HG02852 (cell line): Measurements from ENCODE around the gene TWF1.
"Not testable (repeated sequence)": the region's sequence is repeated elsewhere in the genome, so short reads cannot be mapped to it uniquely, and the experiment has no call there.

ENCODE experiments used
- ATAC-seq: cut with Tn5 transposase; IDR thresholded peaks from one replicate; pipeline ENCODE4 v1.9.1; 2021; ENCODE audit warnings: mild to moderate bottlenecking, moderate library complexity; ENCODE audit not compliant: unreplicated experiment

Gene TWF1

GRCh38 chr12:43805860-43806736 lies at the start of gene TWF1:
Gene TWF1, minus strand, starts transcription at chr12:43806317. Its CDS starts 72 bp downstream, at chr12:43806245.
- peak; percentile 94 for ATAC-seq

GRCh38 chr12:43852744-43853143 lies 46.6 kb upstream of the TWF1 start:
- ATAC-seq: no peak

GRCh38 chr12:43848786-43849185 lies 42.7 kb upstream of the TWF1 start:
- ATAC-seq: no peak

- ATAC-seq: no peak
Observed at GRCh38 chr12:43848226-43848507, 42.0 kb upstream of the TWF1 start.

GRCh38 chr12:43847425-43848225 lies 41.5 kb upstream of the TWF1 start:
- ATAC-seq: not testable (repeated sequence)

- ATAC-seq: no peak
Observed at GRCh38 chr12:43842259-43842658, 36.1 kb upstream of the TWF1 start.

- ATAC-seq: no peak
Observed at GRCh38 chr12:43841253-43841652, 35.1 kb upstream of the TWF1 start.

- ATAC-seq: no peak
Observed at GRCh38 chr12:43840338-43840737, 34.2 kb upstream of the TWF1 start.

GRCh38 chr12:43836475-43836989 lies 30.4 kb upstream of the TWF1 start:
- peak; percentile 35 for ATAC-seq

- ATAC-seq: peak; percentile 72
Observed at GRCh38 chr12:43835656-43836474, 29.7 kb upstream of the TWF1 start, which contains the start of gene TMEM117. Gene TMEM117, plus strand, starts transcription at chr12:43836081.

- ATAC-seq: peak; percentile 6
Observed at GRCh38 chr12:43835264-43835655, 29.1 kb upstream of the TWF1 start.

GRCh38 chr12:43832463-43833168 lies 26.5 kb upstream of the TWF1 start:
- ATAC-seq: peak; percentile 18

GRCh38 chr12:43827093-43827492 lies 21.0 kb upstream of the TWF1 start:
- ATAC-seq: no peak

- no peak for ATAC-seq
Observed at GRCh38 chr12:43826681-43827080, 20.6 kb upstream of the TWF1 start.

GRCh38 chr12:43824207-43824775 lies 18.2 kb upstream of the TWF1 start:
- no peak for ATAC-seq

- no peak for ATAC-seq
Observed at GRCh38 chr12:43816168-43816567, 10.1 kb upstream of the TWF1 start.

GRCh38 chr12:43815416-43815815 lies 9.3 kb upstream of the TWF1 start:
- no peak for ATAC-seq

GRCh38 chr12:43812926-43813325 lies 6.8 kb upstream of the TWF1 start:
- no peak for ATAC-seq

- no peak for ATAC-seq
Observed at GRCh38 chr12:43812057-43812456, 5.9 kb upstream of the TWF1 start.

- no peak for ATAC-seq
Observed at GRCh38 chr12:43807386-43807785, 1.3 kb upstream of the TWF1 start.
